Spleen (tissue), 7 donors: ENCODE results near the gene TPK1.

ENCODE experiments used
- CTCF ChIP-seq, 11 experiments: fragments of 200-600 bp in 7 of 11; fragments of 450-650 bp in 4 of 11; sonication (generic) in 4 of 11; IDR thresholded peaks in 8 of 11; conservative IDR thresholded peaks in 3 of 11; 1 replicate in 7 of 11; 2 replicates in 4 of 11; pipeline versions ENCODE4 v1.4.0 to v1.8.0; 2016 to 2021; ENCODE audit warnings: antibody characterized with exemption in 11 of 11, inconsistent platforms in 4 of 11, mild to moderate bottlenecking in 1 of 11
- POLR2A ChIP-seq, 3 donors: fragments of 450-650 bp; IDR thresholded peaks; one replicate each; pipeline ENCODE4 v1.5.1; 2017; ENCODE audit warnings: antibody characterized with exemption in 3 of 3, mild to moderate bottlenecking in 1 of 3
- POLR2AphosphoS5 ChIP-seq, 3 donors: sonication (generic); formaldehyde crosslinking; IDR thresholded peaks; one replicate each; pipeline ENCODE4 v1.5.1; 2017; ENCODE audit warnings: antibody characterized with exemption in 3 of 3
- donor health status: DM: no; HTN: no; CAD: no; lungs with moderate emphysema.
- donor health status: DM: no; HTN: no; CAD: no.
- donor health status: DM: no; HTN: no; CAD: no.

GRCh38 chr7:144862612-144863319 is 26.9 kb upstream of the TPK1 start:
- no peak for TF ChIP-seq POLR2A (IDR thresholded peaks at IDR 0.05)
- no peak for TF ChIP-seq POLR2AphosphoS5 (IDR thresholded peaks at IDR 0.05)
- TF ChIP-seq CTCF (IDR thresholded peaks at IDR 0.05 in 8 of 11, conservative IDR thresholded peaks at IDR 0.05 in 3 of 11): no peak
